Urinary bladder (tissue), 4 donors: ENCODE results near the gene RNF13. TPM values are rescaled to one million over a fixed set of nuclear protein-coding genes. Genes with fewer than 3 reads are reported as not detected.

Experiments
- DNase-seq: peaks from one replicate; pipeline ENCODE4 v3.0.0-alpha.2; 2015; ENCODE audit errors: extremely low spot score
- H3K27ac ChIP-seq: one replicate; pipeline ENCODE4 v1.5.1; 2013; ENCODE audit warnings: low read depth, mild to moderate bottlenecking, moderate library complexity
- H3K36me3 ChIP-seq: one replicate; pipeline ENCODE4 v1.6.1; 2013; ENCODE audit warnings: mild to moderate bottlenecking, moderate library complexity; ENCODE audit not compliant: insufficient read depth
- H3K4me1 ChIP-seq: one replicate; pipeline ENCODE4 v1.6.1; 2013; ENCODE audit warnings: mild to moderate bottlenecking, moderate library complexity; ENCODE audit not compliant: insufficient read depth
- H3K4me3 ChIP-seq: one replicate; pipeline ENCODE4 v1.5.1; 2013; ENCODE audit warnings: low read depth, low read length
- WGBS: extraction: QIAGEN DNeasy Blood & Tissue Kit; methylation state at CpG from one replicate; pipeline ENCODE4 v1.1.7; 2013; 5-methylcytosine and 5-hydroxymethylcytosine counted together
- polyA plus RNA-seq: library from polyadenylated mRNA; stranded (reverse); fragments of 200-250 nt; gene quantifications from one replicate; pipeline ENCODE4 v1.2.3, GENCODE V29; 2013
- small RNA-seq: library from RNA; depleted of rRNA; stranded (forward); fragments of <200 nt; gene quantifications from one replicate; pipeline ENCODE3, GENCODE V24; 2014
- total RNA-seq: library from RNA; depleted of rRNA; stranded (reverse); fragments of >200 nt; gene quantifications from one replicate; pipeline ENCODE4 v1.2.3, GENCODE V29; 2014
- donor health status: healthy with polysubstance abuse.
- donor health status: healthy.

The RNF13 gene
- total and polyA plus RNA-seq, 2 donors = 74.8 to 162 TPM

- H3K27ac ChIP-seq = no peak overlapping the region
- no peak for DNase-seq
- WGBS = 92% methylated on average over 1 of the region's 1 CpG
- H3K36me3 ChIP-seq = no peaks in the 10 kb centered on the region
- no peak overlapping the region for H3K4me3 ChIP-seq
- no peaks in the 10 kb centered on the region for H3K4me1 ChIP-seq
These were observed 185.9 kb downstream of the RNF13 start for GRCh38 chr3:149998946-149999345.

DNA sequence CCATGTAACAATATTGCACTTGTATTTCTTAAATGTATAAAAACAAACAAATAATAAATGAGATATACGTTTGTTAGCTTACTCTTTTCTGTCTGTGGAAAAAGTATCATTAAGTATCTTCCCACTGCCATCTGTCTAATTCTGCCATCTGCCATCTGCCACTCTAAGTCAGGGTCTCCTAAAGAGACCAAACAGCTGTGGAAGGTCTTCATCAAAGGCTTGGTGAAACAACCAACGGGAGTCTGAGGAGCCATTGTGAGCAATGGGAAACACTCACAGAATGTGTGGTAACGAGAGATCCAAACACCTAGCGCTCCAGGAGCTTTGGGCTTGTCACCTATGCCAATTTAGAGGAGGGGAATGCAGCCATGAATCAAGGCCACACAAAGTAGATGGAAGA is 186.4 kb downstream of the RNF13 start:
- Histone ChIP-seq H3K36me3 (no peaks in the 10 kb centered on the region), H3K4me3 (no peak overlapping the region), H3K4me1 (no peaks in the 10 kb centered on the region), H3K27ac (no peak overlapping the region)
- no peak for DNase-seq
- WGBS = 89% methylated on average over 4 of the region's 4 CpGs

GRCh38 chr3:150000641-150001040 is 187.6 kb downstream of the RNF13 start:
- DNase-seq = no peak
- Histone ChIP-seq H3K4me1 (no peaks in the 10 kb centered on the region), H3K4me3 (no peak overlapping the region), H3K36me3 (no peaks in the 10 kb centered on the region), H3K27ac (no peak overlapping the region)

DNA sequence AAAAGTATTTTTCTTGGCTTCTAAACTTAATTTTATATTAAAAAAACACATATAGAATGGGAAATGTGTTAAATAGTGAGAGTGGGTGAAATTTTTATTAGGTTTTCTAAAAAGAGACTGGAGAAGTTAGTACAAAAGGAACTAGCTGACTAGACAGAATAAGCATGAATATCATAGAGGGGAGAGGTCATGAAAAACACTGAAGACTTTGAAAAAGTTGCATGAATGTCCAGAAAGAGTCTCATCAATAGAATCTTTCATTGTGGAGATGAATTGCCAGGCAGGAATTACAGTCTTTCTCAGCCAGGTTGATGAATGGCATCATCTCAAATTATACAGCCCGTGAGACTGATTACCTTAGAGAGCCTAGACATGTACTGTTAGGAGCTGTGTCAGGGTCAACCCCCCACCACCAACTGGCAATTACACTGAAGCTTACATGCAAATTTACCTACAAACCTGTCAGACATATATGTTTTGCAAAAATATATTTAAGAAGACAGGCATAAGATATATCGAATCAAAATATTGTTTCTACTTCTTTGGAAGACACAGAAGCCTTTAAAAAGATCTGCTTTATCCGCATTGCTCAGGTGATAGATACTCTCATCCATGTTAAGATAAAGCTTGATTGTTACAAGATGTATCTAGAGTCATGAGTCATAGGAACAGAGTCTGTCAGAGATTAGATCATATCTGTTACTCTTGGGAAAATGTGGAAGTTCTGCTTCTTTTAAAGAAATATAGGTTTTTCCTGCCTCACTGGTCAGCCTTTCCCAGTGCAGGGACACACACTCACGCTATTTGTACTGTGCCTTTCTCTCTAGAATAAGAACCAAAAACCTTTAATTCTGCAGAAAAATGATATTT is 192.5 kb downstream of the RNF13 start:
- Histone ChIP-seq H3K4me3 (no peak overlapping the region), H3K27ac (no peak overlapping the region), H3K4me1 (no peaks in the 10 kb centered on the region), H3K36me3 (no peaks in the 10 kb centered on the region)
- DNase-seq = no peak
- 77% methylated on average over 4 of the region's 4 CpGs for WGBS

DNA sequence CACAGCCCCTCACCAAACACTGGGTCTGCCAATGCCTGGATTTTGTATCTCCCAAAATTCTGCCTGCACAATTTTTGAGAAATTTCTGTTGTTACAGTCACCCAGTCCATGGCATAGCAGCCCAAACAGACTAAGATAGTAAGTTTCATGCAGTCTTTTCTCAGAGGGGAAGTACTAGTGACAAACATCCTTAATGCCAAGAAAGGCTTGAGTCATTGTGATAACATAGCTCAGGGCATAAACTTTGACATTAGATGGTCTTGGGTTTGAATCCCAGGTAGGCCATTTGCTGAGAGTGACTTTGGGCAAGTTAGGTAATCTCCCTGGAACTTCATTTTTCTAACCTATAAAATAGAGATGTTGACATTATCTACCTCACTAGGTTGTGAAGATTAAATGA is 193.8 kb downstream of the RNF13 start:
- H3K27ac ChIP-seq = no peak overlapping the region
- H3K36me3 ChIP-seq = no peaks in the 10 kb centered on the region
- no peaks in the 10 kb centered on the region for H3K4me1 ChIP-seq
- H3K4me3 ChIP-seq = no peak overlapping the region
- no peak for DNase-seq

Small RNAs within 50 kb of the gene (small RNA-seq; reads per million reads assigned to genes)
- gene RNU6-507P (not detected), gene RNU6-720P (not detected)

Other genes starting within 250 kb of the RNF13 start
- gene WWTR1, start 155.2 kb upstream of the RNF13 start, total RNA-seq = 136 TPM
- gene WWTR1, start 155.2 kb upstream of the RNF13 start, polyA plus RNA-seq = 155 TPM
- 59.2 TPM for gene COMMD2, start 60.7 kb upstream of the RNF13 start, total RNA-seq
- 13.7 TPM for gene COMMD2, start 60.7 kb upstream of the RNF13 start, polyA plus RNA-seq
- not detected for gene ANKUB1, start 20.7 kb upstream of the RNF13 start, total RNA-seq
- not detected for gene ANKUB1, start 20.7 kb upstream of the RNF13 start, polyA plus RNA-seq
- gene PFN2, start 157.7 kb downstream of the RNF13 start, total RNA-seq = 159 TPM
- 98.9 TPM for gene PFN2, start 157.7 kb downstream of the RNF13 start, polyA plus RNA-seq